Mesenchymal stem cell (in vitro differentiated cells and primary cell): ENCODE results near the gene VASP.

ENCODE experiments used
- DNase-seq: peaks from one replicate; pipeline ENCODE4 v3.0.0-alpha.2; 2013
- H2AFZ ChIP-seq: one replicate; pipeline ENCODE4 v1.6.1; 2013; ENCODE audit warnings: low read depth, mild to moderate bottlenecking, control low read depth, inconsistent platforms, low read length, moderate library complexity
- H2AK5ac ChIP-seq: 2 replicates; pipeline ENCODE4 v1.6.1; 2013; ENCODE audit warnings: low read length, moderate library complexity, mild to moderate bottlenecking, inconsistent platforms; ENCODE audit not compliant: severe bottlenecking
- H2BK120ac ChIP-seq: one replicate; pipeline ENCODE4 v1.6.1; 2013; ENCODE audit warnings: low read depth, mild to moderate bottlenecking, inconsistent platforms, low read length, moderate library complexity
- H2BK12ac ChIP-seq, 2 experiments: one replicate each; pipeline ENCODE4 v1.6.1; 2013; ENCODE audit warnings: inconsistent platforms in 2 of 2, low read length in 2 of 2, mild to moderate bottlenecking in 2 of 2, moderate library complexity in 2 of 2, control low read depth in 1 of 2
- H2BK15ac ChIP-seq: one replicate; pipeline ENCODE4 v1.6.1; 2013; ENCODE audit warnings: mild to moderate bottlenecking, low read depth, inconsistent platforms; ENCODE audit not compliant: poor library complexity, severe bottlenecking
- H2BK5ac ChIP-seq: 2 replicates; pipeline ENCODE4 v1.6.1; 2013; ENCODE audit warnings: low read depth, mild to moderate bottlenecking, low read length, control low read depth, inconsistent platforms; ENCODE audit not compliant: poor library complexity, severe bottlenecking
- H3K14ac ChIP-seq, 2 experiments: one replicate each; pipeline ENCODE4 v1.6.1; 2013; ENCODE audit warnings: inconsistent platforms in 2 of 2, low read length in 2 of 2, control low read depth in 1 of 2, mild to moderate bottlenecking in 1 of 2, moderate library complexity in 1 of 2
- H3K18ac ChIP-seq, 2 experiments: one replicate each; pipeline ENCODE4 v1.6.1; 2013; ENCODE audit warnings: inconsistent platforms in 2 of 2, low read length in 2 of 2, control low read depth in 1 of 2, low read depth in 1 of 2, mild to moderate bottlenecking in 1 of 2
- H3K23ac ChIP-seq, 2 experiments: one replicate each; pipeline ENCODE4 v1.6.1; 2013; ENCODE audit warnings: inconsistent platforms in 2 of 2, low read length in 2 of 2, mild to moderate bottlenecking in 2 of 2, moderate library complexity in 2 of 2, control low read depth in 1 of 2
- H3K27ac ChIP-seq: 2 replicates; pipeline ENCODE4 v1.5.1; 2013; ENCODE audit warnings: mild to moderate bottlenecking, moderate library complexity, low read length, control low read depth, inconsistent platforms; ENCODE audit not compliant: poor library complexity, severe bottlenecking
- H3K27me3 ChIP-seq, 2 experiments: 2 replicates each; pipeline versions ENCODE4 v1.6.1 to v1.7.0; 2013; ENCODE audit warnings: low read length in 2 of 2, mild to moderate bottlenecking in 2 of 2, moderate library complexity in 2 of 2, control low read depth in 1 of 2, inconsistent platforms in 1 of 2; ENCODE audit not compliant: control insufficient read depth in 1 of 2, insufficient read depth in 1 of 2
- H3K36me3 ChIP-seq, 2 experiments: 2 replicates each; pipeline versions ENCODE4 v1.6.1 to v1.7.0; 2013; ENCODE audit warnings: low read length in 2 of 2, control low read depth in 1 of 2, inconsistent platforms in 1 of 2, low read depth in 1 of 2, mild to moderate bottlenecking in 1 of 2; ENCODE audit not compliant: insufficient read depth in 2 of 2, control insufficient read depth in 1 of 2
- H3K4ac ChIP-seq, 2 experiments: one replicate each; pipeline ENCODE4 v1.6.1; 2013; ENCODE audit warnings: inconsistent platforms in 2 of 2, low read length in 2 of 2, mild to moderate bottlenecking in 2 of 2, moderate library complexity in 2 of 2, control low read depth in 1 of 2, low read depth in 1 of 2
- H3K4me1 ChIP-seq: 2 replicates; pipeline ENCODE4 v1.6.1; 2013; ENCODE audit warnings: low read depth, low read length, control low read depth; ENCODE audit not compliant: control insufficient read depth, insufficient read depth
- H3K4me2 ChIP-seq: 2 replicates; pipeline ENCODE4 v1.6.1; 2013; ENCODE audit warnings: low read length, mild to moderate bottlenecking, inconsistent platforms; ENCODE audit not compliant: poor library complexity, severe bottlenecking
- H3K4me3 ChIP-seq, 2 experiments: 2 replicates each; pipeline versions ENCODE4 v1.5.1 to v1.7.0; 2013; ENCODE audit warnings: low read length in 2 of 2, mild to moderate bottlenecking in 2 of 2, control low read depth in 1 of 2, low read depth in 1 of 2; ENCODE audit not compliant: insufficient read depth in 1 of 2
- H3K79me1 ChIP-seq: replicated peaks from 2 replicates; pipeline ENCODE4 v1.6.1; 2013; ENCODE audit warnings: mild to moderate bottlenecking, control low read depth, low read length, inconsistent platforms; ENCODE audit not compliant: poor library complexity, severe bottlenecking
- H3K9ac ChIP-seq: 2 replicates; pipeline ENCODE4 v1.7.0; 2013; ENCODE audit warnings: mild to moderate bottlenecking, low read length, moderate library complexity
- H3K9me3 ChIP-seq: 2 replicates; pipeline ENCODE4 v1.7.0; 2013; ENCODE audit warnings: mild to moderate bottlenecking, low read length; ENCODE audit not compliant: control insufficient read depth
- H4K8ac ChIP-seq: one replicate; pipeline ENCODE4 v1.6.1; 2013; ENCODE audit warnings: inconsistent platforms, mild to moderate bottlenecking, low read length, moderate library complexity
- H4K91ac ChIP-seq: one replicate; pipeline ENCODE4 v1.6.1; 2013; ENCODE audit warnings: mild to moderate bottlenecking, low read length, inconsistent platforms
- WGBS: methylation state at CpG from one replicate; pipeline ENCODE4 v1.1.7; 2013; ENCODE audit warnings: mixed read lengths; 5-methylcytosine and 5-hydroxymethylcytosine counted together

VASP gene

GRCh38 chr19:45501730-45502014 lies 5.6 kb upstream of the VASP start:
- Histone ChIP-seq H3K18ac (no peak overlapping the region), H4K91ac (no peak overlapping the region), H4K8ac (no peak overlapping the region), H3K27me3 (peaks cover 23 to 31% of the 10 kb centered on the region in 2 experiments), H3K4me2 (no peak overlapping the region), H2BK15ac (no peak overlapping the region), H3K27ac (no peak overlapping the region), H2BK120ac (no peak overlapping the region), H2BK12ac (no peak overlapping the region), H3K79me1 (peaks cover 2% of the 10 kb centered on the region), H3K23ac (no peak overlapping the region), H2AFZ (no peak overlapping the region), H3K9ac (no peak overlapping the region), H3K14ac (no peak overlapping the region), H2BK5ac (no peak overlapping the region), H3K4ac (no peak overlapping the region), H3K36me3 (no peaks in the 10 kb centered on the region), H2AK5ac (no peak overlapping the region), H3K4me3 (no peak overlapping the region), H3K9me3 (no peaks in the 10 kb centered on the region), H3K4me1 (peaks cover 24% of the 10 kb centered on the region)
- WGBS = 36% methylated on average over 2 of the region's 2 CpGs
- DNase-seq = no peak

- H3K18ac ChIP-seq = no peak overlapping the region
- no peak overlapping the region for H3K23ac ChIP-seq
- no peak overlapping the region for H2BK5ac ChIP-seq
- H3K27me3 ChIP-seq = peaks cover 23 to 30% of the 10 kb centered on the region in 2 experiments
- no peaks in the 10 kb centered on the region for H3K9me3 ChIP-seq
- no peak overlapping the region for H2BK15ac ChIP-seq
- no peaks in the 10 kb centered on the region for H3K36me3 ChIP-seq
- no peak overlapping the region for H2BK120ac ChIP-seq
- no peak overlapping the region for H3K4me3 ChIP-seq
- H4K8ac ChIP-seq = no peak overlapping the region
- H3K4ac ChIP-seq = no peak overlapping the region
- no peak overlapping the region for H3K14ac ChIP-seq
- H3K4me2 ChIP-seq = no peak overlapping the region
- no peak overlapping the region for H4K91ac ChIP-seq
- peaks cover 2% of the 10 kb centered on the region for H3K79me1 ChIP-seq
- H2BK12ac ChIP-seq = no peak overlapping the region
- no peak for DNase-seq
- no peak overlapping the region for H2AFZ ChIP-seq
- 73% methylated on average over 4 of the region's 5 CpGs for WGBS
- peaks cover 23% of the 10 kb centered on the region for H3K4me1 ChIP-seq
- H3K9ac ChIP-seq = no peak overlapping the region
- no peak overlapping the region for H2AK5ac ChIP-seq
- H3K27ac ChIP-seq = no peak overlapping the region
Observed at GRCh38 chr19:45502111-45502510, 5.2 kb upstream of the VASP start.

- Histone ChIP-seq H3K18ac (no peak overlapping the region), H4K91ac (no peak overlapping the region), H3K36me3 (no peaks in the 10 kb centered on the region), H3K9me3 (no peaks in the 10 kb centered on the region), H3K4me1 (peaks cover 13% of the 10 kb centered on the region), H2BK5ac (no peak overlapping the region), H2BK15ac (no peak overlapping the region), H2BK120ac (no peak overlapping the region), H3K4me3 (no peak overlapping the region), H3K23ac (no peak overlapping the region), H2AK5ac (no peak overlapping the region), H3K9ac (no peak overlapping the region), H2BK12ac (no peak overlapping the region), H3K4me2 (no peak overlapping the region), H3K14ac (no peak overlapping the region), H3K4ac (no peak overlapping the region), H2AFZ (no peak overlapping the region), H3K79me1 (peaks cover 2% of the 10 kb centered on the region), H4K8ac (no peak overlapping the region), H3K27ac (no peak overlapping the region), H3K27me3 (peaks cover 11 to 15% of the 10 kb centered on the region in 2 experiments)
- DNase-seq = no peak
- 91% methylated on average over 9 of the region's 9 CpGs for WGBS
Observed at GRCh38 chr19:45503909-45504308, 3.4 kb upstream of the VASP start.

GRCh38 chr19:45505151-45505995 lies 1.9 kb upstream of the VASP start:
- Histone ChIP-seq H3K23ac (no peak overlapping the region), H3K27ac (peak overlapping the region; percentile 45), H3K14ac (peak overlapping the region in 1 of 2 experiments; percentile 30), H3K4ac (no peak overlapping the region), H3K9me3 (no peaks in the 10 kb centered on the region), H3K4me1 (peaks cover 15% of the 10 kb centered on the region), H2AK5ac (peak overlapping the region; percentile 14), H4K8ac (peak overlapping the region; percentile 72), H2BK5ac (no peak overlapping the region), H2BK120ac (no peak overlapping the region), H4K91ac (no peak overlapping the region), H2AFZ (no peak overlapping the region), H2BK15ac (no peak overlapping the region), H2BK12ac (peak overlapping the region in 1 of 2 experiments; percentile 54), H3K36me3 (no peaks in the 10 kb centered on the region), H3K9ac (peak overlapping the region; percentile 36), H3K4me3 (no peak overlapping the region), H3K4me2 (no peak overlapping the region), H3K79me1 (peaks cover 2% of the 10 kb centered on the region), H3K27me3 (peaks cover 0 to 4% of the 10 kb centered on the region in 2 experiments), H3K18ac (peak overlapping the region in 1 of 2 experiments; percentile 60)
- peak; percentile 57 for DNase-seq
- 68% methylated on average over 4 of the region's 8 CpGs for WGBS
